HG03439 (cell line): Measurements from ENCODE around the gene FFAR3.

ENCODE experiments used
- ATAC-seq: cut with Tn5 transposase; IDR thresholded peaks from one replicate; pipeline ENCODE4 v1.9.1; 2021; ENCODE audit warnings: mild to moderate bottlenecking, moderate library complexity; ENCODE audit not compliant: unreplicated experiment

Gene FFAR3

DNA sequence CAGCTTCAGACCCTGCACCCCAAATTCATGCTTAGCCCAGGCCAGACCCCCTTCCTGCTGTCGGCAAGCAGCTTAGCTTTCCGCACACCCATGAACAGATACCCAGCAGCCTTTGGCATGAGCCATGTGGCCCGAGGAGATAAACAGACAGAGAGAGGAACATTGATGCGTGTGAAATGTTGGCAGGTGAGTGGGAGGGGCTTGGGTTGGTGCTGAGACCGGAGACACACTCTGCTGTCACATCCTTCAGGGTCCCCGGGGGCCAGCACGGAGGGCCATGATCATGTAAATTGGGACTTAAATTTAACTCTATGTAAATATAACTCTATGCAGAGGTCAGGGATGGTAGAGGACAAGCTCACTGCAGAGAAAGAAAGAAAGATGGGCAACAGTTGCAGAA, 27.8 kb upstream of the FFAR3 start:
- ATAC-seq: peak; percentile 51

DNA sequence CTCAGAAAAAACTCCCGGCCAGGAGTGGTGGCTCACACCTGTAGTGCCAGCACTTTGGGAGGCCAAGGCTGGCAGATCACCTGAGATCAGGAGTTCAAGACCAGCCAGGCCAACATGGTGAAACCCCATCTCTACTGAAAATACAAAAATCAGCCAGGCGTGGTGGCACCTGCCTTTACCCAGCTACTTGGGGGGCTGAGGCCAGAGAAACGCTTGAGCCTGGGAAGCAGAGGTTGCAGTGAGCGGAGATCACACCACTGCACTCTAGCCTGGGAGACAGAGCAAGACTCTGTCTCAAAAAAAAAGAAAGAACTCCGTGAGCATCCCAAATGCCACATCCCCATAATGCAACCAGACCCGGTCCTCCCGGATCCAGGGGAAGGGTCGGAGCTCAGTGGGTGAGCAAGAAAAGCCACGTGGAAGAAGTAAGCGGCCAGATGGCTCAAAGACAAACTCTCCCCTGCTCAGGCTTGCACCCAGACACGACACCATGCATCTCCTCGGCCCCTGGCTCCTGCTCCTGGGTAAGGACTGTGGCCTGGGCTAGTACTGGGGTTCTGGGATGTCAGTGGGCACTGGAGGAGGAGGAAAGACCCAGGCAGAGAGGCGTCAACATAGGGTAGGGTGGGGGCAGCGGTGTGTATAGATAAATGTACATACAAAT, 26.6 kb upstream of the FFAR3 start:
- no peak for ATAC-seq

DNA sequence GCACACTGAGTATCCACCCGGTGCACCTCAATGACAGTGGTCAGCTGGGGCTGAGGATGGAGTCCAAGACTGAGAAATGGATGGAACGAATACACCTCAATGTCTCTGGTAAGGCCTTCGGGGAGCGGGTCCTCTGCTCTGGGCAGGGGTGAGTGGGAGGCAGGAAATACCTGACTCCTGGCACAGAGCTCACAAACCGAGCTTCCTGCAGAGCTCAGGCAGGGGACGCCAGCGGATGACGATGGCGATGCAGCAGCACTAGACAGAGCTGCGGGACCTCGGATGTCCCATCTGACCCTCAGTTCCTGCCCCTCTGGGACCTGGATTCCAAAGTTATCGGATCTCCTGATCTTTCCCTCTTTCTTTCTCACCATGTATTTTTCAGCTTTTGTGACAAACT, 25.4 kb upstream of the FFAR3 start:
- ATAC-seq: no peak

DNA sequence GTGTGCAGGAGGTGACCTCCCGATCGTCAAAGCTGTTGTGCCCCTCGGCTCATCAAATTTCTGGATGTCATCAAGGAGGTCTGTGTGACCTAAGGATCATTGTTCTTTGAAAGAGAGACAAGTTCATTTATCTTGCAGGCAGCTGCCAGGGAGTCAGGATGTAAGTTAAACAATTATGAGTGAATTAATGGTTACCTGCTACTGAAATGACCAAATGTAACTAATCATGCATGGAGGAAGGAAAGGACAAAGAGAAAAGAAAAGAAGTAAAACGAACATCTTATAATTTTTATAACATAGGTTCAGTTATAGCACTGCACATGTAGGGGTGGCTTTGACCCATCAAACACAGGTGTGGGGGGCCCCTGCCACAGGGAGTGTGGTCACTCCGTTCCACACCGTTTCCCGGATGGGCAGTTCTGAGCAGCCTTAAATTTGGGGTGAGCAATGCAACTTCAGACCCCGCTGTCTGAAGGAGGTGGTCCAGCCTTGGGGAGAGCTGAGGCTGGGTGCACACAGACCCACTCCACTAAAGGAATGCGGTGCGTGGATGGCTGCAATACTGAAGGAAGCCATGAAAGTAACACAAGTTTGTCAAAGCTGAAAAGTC, 24.0 kb upstream of the FFAR3 start:
- no peak for ATAC-seq

DNA sequence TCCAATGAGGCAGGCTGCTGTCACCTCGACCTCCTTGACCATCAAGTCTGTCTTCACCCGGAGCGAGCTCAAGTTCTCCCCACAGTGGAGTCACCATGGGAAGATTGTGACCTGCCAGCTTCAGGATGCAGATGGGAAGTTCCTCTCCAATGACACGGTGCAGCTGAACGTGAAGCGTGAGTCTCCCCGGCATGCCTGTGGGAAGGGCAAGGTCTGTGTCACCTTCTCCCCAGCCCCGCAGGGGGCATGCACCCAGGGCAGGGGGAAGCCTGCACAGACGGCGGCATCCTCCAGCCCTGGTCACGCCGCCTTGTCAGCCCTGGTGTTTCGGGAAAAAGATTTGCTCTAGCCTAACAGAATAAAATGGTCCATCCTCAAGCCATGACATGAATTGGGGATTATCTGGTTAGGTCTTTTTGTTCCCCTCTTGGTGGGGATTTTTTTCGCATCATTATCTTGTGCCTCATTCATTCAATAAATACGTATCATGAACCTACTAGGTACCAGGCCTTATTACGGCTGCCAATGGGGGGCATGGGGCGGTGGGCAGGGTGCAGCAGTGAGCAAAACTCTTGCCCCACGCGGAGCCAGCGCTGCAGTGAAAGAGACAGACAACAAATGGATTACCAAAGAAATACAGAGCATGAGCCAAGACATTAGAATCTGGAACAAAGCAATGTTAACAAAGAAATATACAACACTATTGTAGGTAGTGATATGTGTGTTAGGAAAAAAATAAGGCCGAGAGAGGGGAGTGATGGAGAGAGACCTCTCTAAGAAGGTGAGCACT, 21.9 kb upstream of the FFAR3 start:
- ATAC-seq: no peak

DNA sequence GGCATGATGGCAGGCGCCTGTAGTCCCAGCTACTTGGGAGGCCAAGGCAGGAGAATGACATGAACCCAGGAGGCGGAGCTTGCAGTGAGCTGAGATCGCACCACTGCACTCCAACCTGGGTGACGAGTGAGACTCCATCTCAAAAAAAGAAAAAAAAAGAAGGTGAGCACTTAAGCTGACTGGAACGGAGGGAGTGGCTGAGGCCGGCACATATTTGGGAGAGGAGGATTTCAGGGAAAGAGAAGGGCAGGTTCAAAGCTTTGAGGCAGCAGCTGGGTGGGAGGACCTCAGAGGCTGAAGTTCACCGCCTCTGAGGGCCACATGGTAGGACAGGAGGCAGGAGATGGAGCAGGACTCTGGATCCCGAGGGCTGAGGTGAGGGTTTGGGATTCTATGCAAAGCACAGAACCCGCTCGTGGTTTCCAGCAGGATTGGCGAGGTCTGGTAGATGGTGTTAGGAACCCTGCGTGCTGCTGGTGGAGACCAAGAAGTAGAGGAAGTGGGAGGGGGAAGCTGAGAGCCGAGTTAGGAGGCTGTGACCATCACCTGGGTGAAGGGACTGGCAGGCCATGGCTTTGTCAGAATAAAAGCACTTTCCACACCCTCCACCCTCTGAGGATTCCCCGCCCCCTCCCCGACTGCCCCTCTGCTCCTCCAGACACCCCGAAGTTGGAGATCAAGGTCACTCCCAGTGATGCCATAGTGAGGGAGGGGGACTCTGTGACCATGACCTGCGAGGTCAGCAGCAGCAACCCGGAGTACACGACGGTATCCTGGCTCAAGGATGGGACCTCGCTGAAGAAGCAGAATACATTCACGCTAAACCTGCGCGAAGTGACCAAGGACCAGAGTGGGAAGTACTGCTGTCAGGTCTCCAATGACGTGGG, 20.9 kb upstream of the FFAR3 start:
- no peak for ATAC-seq

DNA sequence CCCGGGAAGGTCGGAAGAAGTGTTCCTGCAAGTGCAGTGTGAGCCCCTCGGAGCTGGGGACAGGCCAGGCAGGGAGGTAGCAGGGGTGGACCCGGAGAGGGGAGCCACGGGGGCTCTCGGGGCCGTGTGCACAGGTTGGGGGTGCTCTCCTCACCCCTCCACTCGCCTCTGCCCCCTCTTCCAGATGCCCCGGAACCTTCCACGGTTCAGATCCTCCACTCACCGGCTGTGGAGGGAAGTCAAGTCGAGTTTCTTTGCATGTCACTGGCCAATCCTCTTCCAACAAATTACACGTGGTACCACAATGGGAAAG, 20.3 kb upstream of the FFAR3 start:
- ATAC-seq: no peak

DNA sequence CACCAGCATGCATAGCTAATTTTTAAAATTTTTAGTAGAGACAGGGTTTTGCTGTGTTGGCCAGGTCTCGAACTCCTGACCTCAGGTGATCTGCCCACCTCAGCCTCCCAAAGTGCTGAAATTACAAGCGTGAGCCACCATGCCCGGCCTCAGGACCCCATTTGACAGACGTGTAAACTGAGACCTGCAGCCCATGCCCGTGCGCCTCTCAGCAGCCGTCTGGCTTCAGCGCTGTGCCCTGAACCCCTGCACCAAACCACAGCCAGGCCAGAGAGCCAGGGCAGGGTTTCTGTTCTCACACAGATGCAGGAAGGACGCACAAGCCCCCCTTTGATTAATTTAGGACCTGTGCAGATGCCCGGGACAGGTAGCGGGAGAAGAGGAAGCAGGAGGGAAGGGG, 17.8 kb upstream of the FFAR3 start:
- no peak for ATAC-seq

DNA sequence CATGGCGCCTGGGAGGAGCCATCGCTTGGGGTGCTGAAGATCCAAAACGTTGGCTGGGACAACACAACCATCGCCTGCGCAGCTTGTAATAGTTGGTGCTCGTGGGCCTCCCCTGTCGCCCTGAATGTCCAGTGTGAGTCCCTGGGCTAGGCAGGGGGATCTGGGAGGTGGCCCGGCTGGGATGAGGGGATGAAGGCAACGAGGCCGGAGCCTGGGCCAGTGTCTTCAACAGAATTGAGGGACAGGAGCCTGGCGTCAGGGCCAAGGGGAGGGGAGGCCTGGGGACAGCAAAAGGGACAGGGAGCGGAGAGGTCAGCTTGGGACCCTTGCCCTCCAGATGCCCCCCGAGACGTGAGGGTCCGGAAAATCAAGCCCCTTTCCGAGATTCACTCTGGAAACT, 17.3 kb upstream of the FFAR3 start:
- no peak for ATAC-seq

DNA sequence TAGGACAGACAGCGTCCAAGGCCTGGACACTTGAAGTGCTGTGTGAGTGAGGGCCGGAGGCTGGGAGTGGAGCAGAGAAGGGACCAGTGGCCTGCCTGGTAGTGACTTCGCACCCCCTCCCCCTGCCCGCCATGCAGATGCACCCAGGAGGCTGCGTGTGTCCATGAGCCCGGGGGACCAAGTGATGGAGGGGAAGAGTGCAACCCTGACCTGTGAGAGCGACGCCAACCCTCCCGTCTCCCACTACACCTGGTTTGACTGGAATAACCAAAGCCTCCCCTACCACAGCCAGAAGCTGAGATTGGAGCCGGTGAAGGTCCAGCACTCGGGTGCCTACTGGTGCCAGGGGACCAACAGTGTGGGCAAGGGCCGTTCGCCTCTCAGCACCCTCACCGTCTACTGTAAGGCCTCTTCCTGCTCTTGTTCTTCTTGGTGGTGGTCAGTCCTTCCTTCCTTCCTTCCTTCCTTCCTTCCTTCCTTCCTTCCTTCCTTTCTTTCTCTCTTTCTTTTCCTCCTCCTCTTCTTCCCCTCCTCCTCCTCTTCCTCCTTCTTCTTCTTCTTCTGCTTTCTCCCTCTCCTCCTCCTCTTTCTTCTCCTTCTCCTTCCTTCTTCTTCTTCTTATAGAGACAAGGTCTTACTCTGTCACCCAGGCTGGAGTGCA, 16.6 kb upstream of the FFAR3 start:
- no peak for ATAC-seq

DNA sequence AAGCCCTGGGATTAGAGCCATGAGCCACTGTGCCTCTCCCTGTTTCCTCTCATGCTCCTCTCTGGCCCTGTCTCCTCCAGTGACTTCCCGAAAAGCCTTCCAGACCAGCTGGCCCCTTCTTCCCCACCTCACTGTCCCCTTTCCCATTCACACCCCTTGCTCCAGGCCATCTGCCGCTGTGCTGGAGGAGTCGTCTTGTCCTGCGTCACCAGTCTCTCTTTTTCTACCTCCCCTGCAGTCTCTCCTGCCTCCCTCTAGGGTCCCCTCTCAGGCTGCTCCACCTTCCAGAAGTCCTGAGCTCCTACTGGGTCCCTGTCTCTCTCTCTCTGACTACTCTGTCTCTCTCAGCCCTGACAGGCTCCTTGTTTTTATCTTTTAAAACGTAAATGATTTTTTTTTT, 15.8 kb upstream of the FFAR3 start:
- no peak for ATAC-seq

DNA sequence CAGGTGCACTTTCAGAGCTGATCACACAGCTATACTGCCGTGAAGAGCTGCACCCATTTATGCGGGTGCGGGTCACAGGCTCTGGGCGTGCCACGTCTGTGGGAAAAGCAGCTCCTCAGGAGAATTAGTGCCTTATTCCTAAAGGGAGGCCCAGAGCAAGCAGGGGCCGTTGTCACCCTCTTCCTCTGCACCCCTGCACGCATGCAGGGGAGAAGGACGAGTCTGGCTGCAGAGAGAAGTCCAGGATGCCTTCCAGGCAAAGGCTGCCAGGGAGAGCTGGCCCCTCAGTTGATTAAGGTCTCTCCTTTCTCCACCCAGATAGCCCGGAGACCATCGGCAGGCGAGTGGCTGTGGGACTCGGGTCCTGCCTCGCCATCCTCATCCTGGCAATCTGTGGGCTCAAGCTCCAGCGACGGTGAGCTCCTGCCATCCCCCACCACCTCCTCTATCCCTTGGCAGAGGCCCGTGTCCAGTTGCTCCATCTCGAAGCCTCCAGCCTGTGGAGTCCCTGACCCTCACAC, 13.7 kb upstream of the FFAR3 start:
- no peak for ATAC-seq

DNA sequence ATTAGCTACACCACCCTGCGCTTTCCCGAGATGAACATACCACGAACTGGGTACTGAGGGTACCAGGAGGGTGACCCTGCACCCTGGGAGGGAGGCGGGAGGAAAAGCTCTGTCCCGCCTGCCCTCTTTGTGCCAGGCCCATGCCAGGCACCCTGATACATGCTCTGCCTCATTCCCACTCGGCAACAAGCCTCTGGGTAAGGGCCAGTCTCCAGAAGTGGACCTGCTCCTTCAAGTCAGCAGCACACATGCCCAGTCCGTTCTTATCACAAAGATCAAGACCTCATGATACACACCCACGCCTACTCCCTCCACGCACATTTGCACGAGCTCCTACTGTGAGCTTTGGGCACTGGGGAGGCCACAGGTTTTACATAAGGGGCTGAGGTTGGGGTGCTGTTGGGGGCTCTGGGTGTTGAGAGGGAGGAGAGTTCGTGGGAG, 12.6 kb upstream of the FFAR3 start:
- ATAC-seq: no peak

DNA sequence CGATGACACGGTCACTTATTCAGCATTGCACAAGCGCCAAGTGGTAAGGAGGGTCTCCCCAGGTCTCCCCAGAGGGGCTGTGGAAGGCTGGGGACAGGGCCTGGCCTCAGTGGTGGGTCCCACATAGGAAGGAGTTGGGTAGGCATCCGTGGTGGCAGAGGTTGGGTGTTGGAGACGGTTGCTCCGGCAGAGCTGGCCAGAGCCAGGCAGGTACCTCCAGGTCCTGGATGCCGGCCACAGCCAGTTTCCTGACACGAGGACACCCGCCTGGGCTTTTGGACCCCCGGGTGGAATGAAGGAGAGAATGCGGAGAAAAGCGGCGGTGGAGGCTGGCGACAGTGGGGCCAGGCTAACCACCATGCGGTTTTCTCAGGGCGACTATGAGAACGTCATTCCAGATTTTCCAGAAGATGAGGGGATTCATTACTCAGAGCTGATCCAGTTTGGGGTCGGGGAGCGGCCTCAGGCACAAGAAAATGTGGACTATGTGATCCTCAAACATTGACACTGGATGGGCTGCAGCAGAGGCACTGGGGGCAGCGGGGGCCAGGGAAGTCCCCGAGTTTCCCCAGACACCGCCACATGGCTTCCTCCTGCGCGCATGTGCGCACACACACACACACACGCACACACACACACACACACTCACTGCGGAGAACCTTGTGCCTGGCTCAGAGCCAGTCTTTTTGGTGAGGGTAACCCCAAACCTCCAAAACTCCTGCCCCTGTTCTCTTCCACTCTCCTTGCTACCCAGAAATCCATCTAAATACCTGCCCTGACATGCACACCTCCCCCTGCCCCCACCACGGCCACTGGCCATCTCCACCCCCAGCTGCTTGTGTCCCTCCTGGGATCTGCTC, 11.8 kb upstream of the FFAR3 start:
- ATAC-seq: peak; percentile 42

DNA sequence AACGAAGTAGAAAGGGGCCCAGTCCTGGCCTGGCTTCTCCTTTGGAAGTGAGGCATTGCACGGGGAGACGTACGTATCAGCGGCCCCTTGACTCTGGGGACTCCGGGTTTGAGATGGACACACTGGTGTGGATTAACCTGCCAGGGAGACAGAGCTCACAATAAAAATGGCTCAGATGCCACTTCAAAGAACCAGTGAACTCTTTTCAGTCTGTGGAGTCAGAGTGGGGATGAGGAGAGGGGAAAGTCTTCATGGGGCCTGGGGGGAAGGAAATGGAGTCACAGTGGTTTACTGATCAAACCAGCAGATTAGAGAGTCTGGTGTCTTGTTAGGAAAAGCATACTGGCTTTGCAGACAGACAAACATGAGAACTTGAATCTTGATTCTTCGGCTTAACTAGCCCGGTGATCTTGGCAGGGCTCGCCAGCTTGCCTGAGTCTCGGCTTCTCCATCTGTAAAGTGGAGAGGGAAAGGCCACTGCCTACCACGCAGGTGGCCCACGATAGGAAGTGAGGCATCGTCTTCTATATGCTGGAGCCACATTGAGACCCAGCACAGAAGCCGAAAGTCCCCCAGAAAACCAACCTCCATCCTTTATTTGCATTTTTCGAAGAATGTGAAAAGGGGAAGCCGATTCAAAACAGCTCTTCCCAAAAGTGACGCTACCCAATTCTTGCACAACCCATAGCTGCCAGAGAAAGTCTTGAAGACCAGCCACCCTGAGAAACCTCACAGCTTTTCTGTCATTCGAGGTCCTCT, 10.9 kb upstream of the FFAR3 start, which contains the start of gene FFAR1:
TSS of gene FFAR1 (plus strand) at position 732 of the 759 bp plus-strand sequence. CDS start 3,650 bp downstream, outside the sequence.
- peak; percentile 36 for ATAC-seq

DNA sequence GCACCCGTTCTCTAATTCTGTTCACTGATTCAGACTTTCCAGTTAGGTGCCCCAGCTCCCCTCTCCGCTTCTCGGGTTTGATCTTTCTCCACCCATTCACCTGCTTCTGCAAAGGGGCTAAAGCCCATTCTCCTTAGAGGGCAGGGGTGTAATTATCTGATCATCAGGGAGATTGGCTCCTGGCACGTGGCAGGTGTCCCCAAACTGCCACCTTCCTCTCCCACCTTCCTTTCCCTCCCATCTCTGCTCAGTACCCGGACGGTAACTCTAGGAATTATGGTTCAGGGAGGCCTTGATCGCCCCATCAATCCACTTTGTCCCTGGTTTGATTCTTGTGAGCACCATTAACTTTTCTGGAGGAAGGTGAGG, 10.3 kb upstream of the FFAR3 start:
- no peak for ATAC-seq

DNA sequence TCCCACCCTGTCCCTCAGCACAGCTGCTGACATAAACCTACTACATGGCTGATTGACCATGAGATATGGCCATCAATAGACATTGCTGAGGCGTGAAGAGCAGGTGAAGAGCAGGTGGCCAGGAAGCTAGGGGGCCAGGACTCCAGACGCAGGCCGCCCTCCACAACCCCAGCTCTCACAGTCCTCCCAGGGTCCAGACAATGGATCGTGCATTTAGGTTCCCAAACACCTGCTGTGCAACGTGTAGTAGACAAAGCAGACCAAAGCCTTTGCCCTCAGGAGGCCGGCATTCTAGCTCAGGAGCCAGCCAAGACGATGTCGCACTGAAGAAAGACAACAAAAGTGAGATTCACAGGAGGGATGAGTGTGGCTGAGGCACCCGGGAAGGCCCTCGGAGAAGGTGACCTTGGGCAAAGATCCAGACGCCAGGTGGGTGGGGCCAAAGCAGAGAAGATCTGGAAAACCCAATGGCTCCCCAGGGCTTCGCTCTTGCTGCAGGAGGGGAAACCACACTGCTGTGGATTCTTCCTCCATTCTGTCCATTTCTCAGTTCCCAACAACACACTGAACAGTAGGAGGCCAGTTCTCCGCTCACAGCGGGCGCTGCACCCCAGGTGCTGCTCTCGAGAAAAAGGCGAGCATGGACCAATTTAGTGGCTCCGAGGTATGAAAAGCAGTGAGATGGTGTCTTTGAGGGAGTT, 9.2 kb upstream of the FFAR3 start:
- ATAC-seq: no peak
